ENCODE measurements around the gene RNF220.

- TF ChIP-seq CTCF (IDR thresholded peaks at IDR 0.05): no peak
- no peak for TF ChIP-seq POLR2A (IDR thresholded peaks at IDR 0.05)
- TF ChIP-seq POLR2AphosphoS5 (IDR thresholded peaks at IDR 0.05): no peak
Observed at GRCh38 chr1:44547837-44548236, 142.8 kb downstream of the RNF220 start.
